Esophagus muscularis mucosa (tissue), 4 donors: Measurements from ENCODE around the gene PMFBP1. TPM values are rescaled to one million over a fixed set of nuclear protein-coding genes. Genes with fewer than 3 reads are reported as not detected.

ENCODE experiments used
- DNase-seq: peaks from one replicate; pipeline ENCODE4 v3.0.0-alpha.2; 2017; ENCODE audit errors: extremely low spot score
- H3K27ac ChIP-seq, 4 donors: fragments of 200-600 bp; sonication (generic); replicated peaks in 1 of 4; 1 replicate in 3 of 4; 2 replicates in 1 of 4; pipeline ENCODE4 v1.5.1; 2016 to 2019; ENCODE audit warnings: mild to moderate bottlenecking in 1 of 4
- H3K27me3 ChIP-seq, 4 donors: fragments of 200-600 bp; sonication (generic); one replicate each; pipeline versions ENCODE4 v1.5.1 to v1.6.0; 2016 to 2019
- H3K36me3 ChIP-seq, 4 donors: fragments of 200-600 bp; sonication (generic); one replicate each; pipeline ENCODE4 v1.5.1; 2016 to 2019
- H3K4me1 ChIP-seq, 4 donors: fragments of 200-600 bp; sonication (generic); one replicate each; pipeline ENCODE4 v1.5.1; 2016 to 2019
- H3K4me3 ChIP-seq, 4 donors: fragments of 200-600 bp; sonication (generic); 1 replicate in 2 of 4; 2 replicates in 2 of 4; pipeline ENCODE4 v1.5.1; 2016 to 2019; ENCODE audit warnings: mild to moderate bottlenecking in 4 of 4, moderate library complexity in 1 of 4
- H3K9me3 ChIP-seq, 4 donors: fragments of 200-600 bp; sonication (generic); 1 replicate in 3 of 4; 2 replicates in 1 of 4; pipeline ENCODE4 v1.5.1; 2016 to 2019
- CTCF ChIP-seq, 3 experiments: fragments of 200-600 bp in 2 of 3; fragments of 450-650 bp in 1 of 3; sonication (generic) in 2 of 3; IDR thresholded peaks; one replicate each; pipeline ENCODE4 v1.5.1; 2017 to 2019; ENCODE audit warnings: antibody characterized with exemption in 3 of 3, mild to moderate bottlenecking in 2 of 3, moderate library complexity in 1 of 3
- EP300 ChIP-seq: sonication (generic); formaldehyde crosslinking; IDR thresholded peaks from one replicate; pipeline ENCODE4 v1.6.1; 2017; ENCODE audit warnings: antibody characterized with exemption
- POLR2A ChIP-seq: fragments of 450-650 bp; IDR thresholded peaks from one replicate; pipeline ENCODE4 v1.6.1; 2017; ENCODE audit warnings: antibody characterized with exemption, moderate library complexity, mild to moderate bottlenecking, low read depth
- POLR2AphosphoS5 ChIP-seq, 2 donors: sonication (generic); formaldehyde crosslinking; IDR thresholded peaks; one replicate each; pipeline ENCODE4 v1.6.1; 2017; ENCODE audit warnings: antibody characterized with exemption in 2 of 2
- WGBS: methylation state at CpG from one replicate; pipeline ENCODE4 v1.1.5; 2018; 5-methylcytosine and 5-hydroxymethylcytosine counted together
- intact Hi-C: fragments of 100-400 bp; cut with DNase I; formaldehyde crosslinking; loops from one replicate; pipeline ENCODE4 v1.15.1; 2023
- total RNA-seq, 4 donors: library from RNA; depleted of rRNA; stranded (reverse); fragments of >200 nt; gene quantifications; one replicate each; pipeline versions ENCODE4 v1.1.0 to v1.2.1, GENCODE V29; 2016

PMFBP1 gene
- total RNA-seq, 4 donors from 2014 or later, result 0.50 TPM; not detected in 3

GRCh38 chr16:72132726-72133125 lies 39.2 kb downstream of the PMFBP1 start:
- H3K4me1 ChIP-seq, result no peaks in the 10 kb centered on the region
- no peaks in the 10 kb centered on the region for H3K9me3 ChIP-seq
- H3K27ac ChIP-seq, result no peak overlapping the region
- WGBS, result 87% methylated on average over 3 of the region's 3 CpGs
- peak; percentile 62 for DNase-seq
- no peaks in the 10 kb centered on the region for H3K36me3 ChIP-seq
- TF ChIP-seq POLR2A, result no peak
- no peak for TF ChIP-seq POLR2AphosphoS5 (IDR thresholded peaks at IDR 0.05)
- TF ChIP-seq CTCF (IDR thresholded peaks at IDR 0.05), result no peak
- TF ChIP-seq EP300, result no peak
- no peaks in the 10 kb centered on the region for H3K27me3 ChIP-seq
- H3K4me3 ChIP-seq, result no peak overlapping the region
- intact Hi-C loops, result loop anchor here (10.0 kb wide), 1 partner anchor 332 kb away; no protein-coding TSS in a partner anchor

- 73% methylated on average over 6 of the region's 6 CpGs for WGBS
- H3K27ac ChIP-seq, result no peak overlapping the region
- H3K4me3 ChIP-seq, result no peak overlapping the region
- no peaks in the 10 kb centered on the region for H3K36me3 ChIP-seq
- H3K4me1 ChIP-seq, result no peaks in the 10 kb centered on the region
- H3K9me3 ChIP-seq, result no peaks in the 10 kb centered on the region
- H3K27me3 ChIP-seq, result no peaks in the 10 kb centered on the region
- no peak for TF ChIP-seq POLR2A
- TF ChIP-seq EP300, result no peak
- no peak for TF ChIP-seq POLR2AphosphoS5 (IDR thresholded peaks at IDR 0.05)
- no peak for TF ChIP-seq CTCF (IDR thresholded peaks at IDR 0.05)
- intact Hi-C loops, result loop anchor here (10.0 kb wide), 1 partner anchor 334 kb away; no protein-coding TSS in a partner anchor
- peak; percentile 84 for DNase-seq
Observed at GRCh38 chr16:72131036-72131435, 40.9 kb downstream of the PMFBP1 start.

GRCh38 chr16:72129976-72130656 lies 41.8 kb downstream of the PMFBP1 start:
- 71% methylated on average over 5 of the region's 7 CpGs for WGBS
- intact Hi-C loops, result loop anchor here (10.0 kb wide), 1 partner anchor 335 kb away; no protein-coding TSS in a partner anchor
- Histone ChIP-seq H3K4me3 (no peak overlapping the region), H3K4me1 (peaks cover 0 to 6% (median 3%) of the 10 kb centered on the region in 4 donors), H3K27me3 (no peaks in the 10 kb centered on the region), H3K36me3 (no peaks in the 10 kb centered on the region), H3K27ac (no peak overlapping the region), H3K9me3 (no peaks in the 10 kb centered on the region)
- TF ChIP-seq POLR2A, result no peak
- no peak for TF ChIP-seq CTCF (IDR thresholded peaks at IDR 0.05)
- TF ChIP-seq POLR2AphosphoS5 (IDR thresholded peaks at IDR 0.05), result no peak
- TF ChIP-seq EP300, result no peak
- DNase-seq, result peak; percentile 83

- DNase-seq, result no peak
- Histone ChIP-seq H3K9me3 (no peaks in the 10 kb centered on the region), H3K27me3 (no peaks in the 10 kb centered on the region), H3K27ac (no peak overlapping the region), H3K4me3 (no peak overlapping the region), H3K36me3 (no peaks in the 10 kb centered on the region), H3K4me1 (peaks cover 0 to 12% (median 5%) of the 10 kb centered on the region in 4 donors)
- no peak for TF ChIP-seq POLR2AphosphoS5 (IDR thresholded peaks at IDR 0.05)
- TF ChIP-seq POLR2A, result no peak
- WGBS, result 83% methylated on average over 9 of the region's 9 CpGs
- intact Hi-C loops, result no loop called here
Observed at GRCh38 chr16:72128701-72129100, 43.3 kb downstream of the PMFBP1 start.

- intact Hi-C loops, result no loop called here
- no peak for DNase-seq
- TF ChIP-seq POLR2AphosphoS5 (IDR thresholded peaks at IDR 0.05) (no peak), POLR2A (no peak), CTCF (IDR thresholded peaks at IDR 0.05) (no peak), EP300 (peak; percentile 13)
- H3K27ac ChIP-seq, result peak overlapping the region in 1 of 4 donors; percentile 11
- H3K4me3 ChIP-seq, result no peak overlapping the region
- peaks cover 0 to 12% (median 5%) of the 10 kb centered on the region in 4 donors for H3K4me1 ChIP-seq
- H3K9me3 ChIP-seq, result no peaks in the 10 kb centered on the region
- H3K36me3 ChIP-seq, result no peaks in the 10 kb centered on the region
- H3K27me3 ChIP-seq, result no peaks in the 10 kb centered on the region
- 60% methylated on average over 2 of the region's 2 CpGs for WGBS
Observed at GRCh38 chr16:72126429-72126765, 45.6 kb downstream of the PMFBP1 start.
